ENCODE measurements around the gene CPA1.

The CPA1 gene

GRCh38 chr7:130356121-130356875 is 24.0 kb upstream of the CPA1 start:
- DNase-seq (ENCODE audit: low read depth in 2 of 2) = no peak

- no peak for DNase-seq (ENCODE audit: low read depth in 2 of 2)
These were observed 23.2 kb upstream of the CPA1 start for GRCh38 chr7:130356876-130357611.

GRCh38 chr7:130358471-130358870 is 21.8 kb upstream of the CPA1 start:
- DNase-seq (ENCODE audit: low read depth in 2 of 2) = no peak

- no peak for DNase-seq (ENCODE audit: low read depth in 2 of 2)
These were observed 20.9 kb upstream of the CPA1 start for GRCh38 chr7:130359276-130359857.

- no peak for DNase-seq (ENCODE audit: low read depth in 2 of 2)
These were observed 19.8 kb upstream of the CPA1 start for GRCh38 chr7:130360518-130360917.

GRCh38 chr7:130361681-130362080 is 18.6 kb upstream of the CPA1 start:
- no peak for DNase-seq (ENCODE audit: low read depth in 2 of 2)

- no peak for DNase-seq (ENCODE audit: low read depth in 2 of 2)
These were observed 18.0 kb upstream of the CPA1 start for GRCh38 chr7:130362251-130362816.

- DNase-seq (ENCODE audit: low read depth in 2 of 2) = no peak
These were observed 17.1 kb upstream of the CPA1 start for GRCh38 chr7:130363026-130363847.

GRCh38 chr7:130364451-130364850 is 15.8 kb upstream of the CPA1 start:
- DNase-seq (ENCODE audit: low read depth in 2 of 2) = no peak

- DNase-seq (ENCODE audit: low read depth in 2 of 2) = no peak
These were observed 15.2 kb upstream of the CPA1 start for GRCh38 chr7:130365088-130365487.

- no peak for DNase-seq (ENCODE audit: low read depth in 2 of 2)
These were observed 14.5 kb upstream of the CPA1 start for GRCh38 chr7:130365511-130366441.

GRCh38 chr7:130366564-130366963 is 13.7 kb upstream of the CPA1 start:
- no peak for DNase-seq (ENCODE audit: low read depth in 2 of 2)

- no peak for DNase-seq (ENCODE audit: low read depth in 2 of 2)
These were observed 13.1 kb upstream of the CPA1 start for GRCh38 chr7:130367088-130367755.

- no peak for DNase-seq (ENCODE audit: low read depth in 2 of 2)
These were observed 12.2 kb upstream of the CPA1 start for GRCh38 chr7:130367836-130368746.

GRCh38 chr7:130369110-130369711 is 11.1 kb upstream of the CPA1 start:
- no peak for DNase-seq (ENCODE audit: low read depth in 2 of 2)

- no peak for DNase-seq (ENCODE audit: low read depth in 2 of 2)
These were observed 10.3 kb upstream of the CPA1 start for GRCh38 chr7:130369831-130370550.

- DNase-seq (ENCODE audit: low read depth in 2 of 2) = no peak
These were observed 9.2 kb upstream of the CPA1 start for GRCh38 chr7:130371046-130371445.
